HepG2 (cell line): Measurements from ENCODE around the gene ALDH16A1.

Source experiments
- ARID2 ChIP-seq: sonication (generic); formaldehyde crosslinking; IDR thresholded peaks from 2 replicates; pipeline ENCODE4 v1.8.1; 2022; ENCODE audit warnings: mild to moderate bottlenecking, missing genetic modification reagents, borderline replicate concordance
- NBN ChIP-seq: fragments of 450-650 bp; conservative IDR thresholded peaks from 2 replicates; pipeline ENCODE4 v1.6.1; 2017
- ZNF362 ChIP-seq: sonication (generic); formaldehyde crosslinking; IDR thresholded peaks from 2 replicates; pipeline ENCODE4 v1.4.0; 2020; ENCODE audit warnings: missing genetic modification reagents, mild to moderate bottlenecking, borderline replicate concordance

GRCh38 chr19:49419173-49419572, 33.9 kb upstream of the ALDH16A1 start:
- no peak for TF ChIP-seq NBN
- no peak for TF ChIP-seq ZNF362
- TF ChIP-seq ARID2: no peak
